ENCODE results near the gene OBP2A.

- no peak for TF ChIP-seq EZH2 (IDR thresholded peaks at IDR 0.05; ENCODE audit: insufficient read depth, low read length)
- no peak for TF ChIP-seq CTCF (IDR thresholded peaks at IDR 0.05; ENCODE audit: insufficient read depth, low read depth, low read length)
Measured at GRCh38 chr9:135592625-135593024, 46.7 kb downstream of the OBP2A start.
